ENCODE results near the gene HUS1B.

GRCh38 chr6:656460-657252 lies at the start of gene HUS1B:
- TF ChIP-seq, protein P1, sequence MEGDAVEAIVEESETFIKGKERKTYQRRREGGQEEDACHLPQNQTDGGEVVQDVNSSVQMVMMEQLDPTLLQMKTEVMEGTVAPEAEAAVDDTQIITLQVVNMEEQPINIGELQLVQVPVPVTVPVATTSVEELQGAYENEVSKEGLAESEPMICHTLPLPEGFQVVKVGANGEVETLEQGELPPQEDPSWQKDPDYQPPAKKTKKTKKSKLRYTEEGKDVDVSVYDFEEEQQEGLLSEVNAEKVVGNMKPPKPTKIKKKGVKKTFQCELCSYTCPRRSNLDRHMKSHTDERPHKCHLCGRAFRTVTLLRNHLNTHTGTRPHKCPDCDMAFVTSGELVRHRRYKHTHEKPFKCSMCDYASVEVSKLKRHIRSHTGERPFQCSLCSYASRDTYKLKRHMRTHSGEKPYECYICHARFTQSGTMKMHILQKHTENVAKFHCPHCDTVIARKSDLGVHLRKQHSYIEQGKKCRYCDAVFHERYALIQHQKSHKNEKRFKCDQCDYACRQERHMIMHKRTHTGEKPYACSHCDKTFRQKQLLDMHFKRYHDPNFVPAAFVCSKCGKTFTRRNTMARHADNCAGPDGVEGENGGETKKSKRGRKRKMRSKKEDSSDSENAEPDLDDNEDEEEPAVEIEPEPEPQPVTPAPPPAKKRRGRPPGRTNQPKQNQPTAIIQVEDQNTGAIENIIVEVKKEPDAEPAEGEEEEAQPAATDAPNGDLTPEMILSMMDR (IDR thresholded peaks at IDR 0.05; ENCODE audit: poor library complexity), result no peak
- no peak for TF ChIP-seq EZH2 (IDR thresholded peaks at IDR 0.05; ENCODE audit: borderline replicate concordance)

Data from hepatocyte (in vitro differentiated cells).